ENCODE results near the gene DYNC1I1.
"Not testable (repeated sequence)": the region's sequence is repeated elsewhere in the genome, so short reads cannot be mapped to it uniquely, and the experiment has no call there.

The DYNC1I1 gene

GRCh38 chr7:95925236-95925635 lies 152.9 kb downstream of the DYNC1I1 start:
- POLR2A ChIA-PET, result no interaction called here
- CTCF ChIA-PET, result interaction anchor here (1.3 to 2.6 kb wide), 5 partner anchors 9 to 1102 kb away, joined by 3 to 17 read pairs (median 3); no protein-coding TSS in a partner anchor
- DNase-seq (ENCODE audit: extremely low spot score), result no peak

DNA sequence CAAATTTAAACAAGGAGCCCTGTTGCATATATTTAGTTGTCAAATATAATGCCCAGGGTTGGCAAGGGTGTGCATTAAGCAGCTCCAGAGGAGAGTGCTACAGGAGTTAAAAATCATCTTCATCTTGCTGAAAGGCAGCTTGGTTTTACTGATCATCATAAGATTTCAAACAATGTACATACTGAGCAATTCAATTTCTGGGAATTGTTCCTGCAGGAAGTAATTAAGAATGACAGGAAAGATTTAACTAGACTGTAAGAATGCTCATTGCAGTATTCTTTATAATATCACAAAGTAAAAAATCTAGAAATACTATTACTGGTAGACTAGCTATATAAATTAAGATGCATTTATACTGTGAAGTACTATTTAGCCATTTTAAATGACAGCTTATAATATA lies 153.6 kb downstream of the DYNC1I1 start:
- ChIA-PET POLR2A (no interaction called here), CTCF (interaction anchor here (1.6 to 2.6 kb wide), 2 partner anchors 10 to 15 kb away, joined by 3 to 17 read pairs; no protein-coding TSS in a partner anchor)
- no peak for TF ChIP-seq CTCF (IDR thresholded peaks at IDR 0.05; ENCODE audit: control extremely low read depth, extremely low read depth, low read depth, missing control alignments)
- DNase-seq (ENCODE audit: extremely low spot score), result no peak

More at GRCh38 chr7:95925236-95925635, 152.9 kb downstream of the DYNC1I1 start:
- no peak for TF ChIP-seq CTCF (IDR thresholded peaks at IDR 0.05; ENCODE audit: control extremely low read depth, extremely low read depth, low read depth, missing control alignments)

DNA sequence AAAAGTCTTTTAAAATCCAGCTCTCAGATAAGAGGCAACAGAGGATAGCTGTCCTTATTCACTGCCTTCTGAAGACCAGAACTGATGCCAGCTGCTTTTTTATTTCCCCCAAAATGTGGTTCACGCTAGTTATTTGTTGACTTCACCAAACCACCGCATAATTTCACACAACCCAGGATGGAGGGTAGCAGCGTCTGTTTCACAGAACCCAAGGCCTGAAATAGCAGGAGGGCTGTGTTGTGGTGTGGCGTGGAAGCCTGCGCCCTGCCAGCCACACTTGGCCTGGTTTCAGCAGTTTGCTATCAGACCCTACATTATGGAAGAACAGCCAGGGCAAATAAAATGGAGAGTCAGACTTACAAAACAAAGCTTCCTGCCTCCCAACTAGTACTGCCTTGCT lies 155.4 kb downstream of the DYNC1I1 start:
- POLR2A ChIA-PET, result no interaction called here
- TF ChIP-seq CTCF (IDR thresholded peaks at IDR 0.05; ENCODE audit: control extremely low read depth, extremely low read depth, low read depth, missing control alignments), result no peak
- CTCF ChIA-PET, result no interaction called here
- DNase-seq (ENCODE audit: extremely low spot score), result no peak

GRCh38 chr7:95929710-95930280 lies 157.4 kb downstream of the DYNC1I1 start:
- POLR2A ChIA-PET, result no interaction called here
- no peak for TF ChIP-seq CTCF (IDR thresholded peaks at IDR 0.05; ENCODE audit: control extremely low read depth, extremely low read depth, low read depth, missing control alignments)
- CTCF ChIA-PET, result no interaction called here
- no peak for DNase-seq (ENCODE audit: extremely low spot score)

DNA sequence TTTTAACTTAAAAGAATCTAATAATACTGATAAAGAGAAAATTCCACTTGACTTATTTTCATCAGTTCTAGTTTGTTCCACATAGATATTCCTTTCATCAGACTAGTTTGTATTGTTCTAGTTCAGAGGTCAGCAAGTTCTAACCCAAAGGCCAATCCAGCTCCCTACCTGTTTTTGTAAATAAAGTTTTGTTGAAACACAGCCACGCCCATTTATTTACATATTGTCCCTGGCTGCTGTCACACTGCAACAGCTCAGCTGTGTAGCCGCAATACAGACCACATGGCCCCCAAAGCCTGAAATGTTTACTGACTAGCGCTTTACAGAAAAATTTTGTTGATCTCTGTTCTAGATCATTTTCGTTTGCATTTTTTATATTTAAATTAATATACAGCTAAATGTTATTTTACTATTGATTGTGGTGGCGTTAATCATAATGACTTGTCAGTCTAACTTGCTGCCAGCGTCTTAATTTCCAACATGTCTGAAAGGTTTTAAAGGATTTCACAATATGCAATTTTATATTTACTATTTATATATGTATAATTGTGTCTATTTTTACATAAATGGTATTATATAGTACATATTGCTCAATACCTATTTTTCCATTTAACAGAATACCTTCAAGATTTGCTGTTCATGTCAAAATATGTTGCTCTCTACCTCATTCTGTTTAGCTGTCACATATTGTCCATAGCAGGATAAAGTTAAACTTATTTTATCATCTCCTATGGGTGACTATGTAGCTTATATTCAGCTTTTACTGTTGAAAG lies 159.3 kb downstream of the DYNC1I1 start:
- TF ChIP-seq CTCF (IDR thresholded peaks at IDR 0.05; ENCODE audit: control extremely low read depth, extremely low read depth, low read depth, missing control alignments), result no peak
- DNase-seq (ENCODE audit: extremely low spot score), result no peak
- POLR2A ChIA-PET, result no interaction called here
- CTCF ChIA-PET, result interaction anchor here (1.2 to 1.7 kb wide), 3 partner anchors 13 to 20 kb away, joined by 4 to 5 read pairs (median 5); no protein-coding TSS in a partner anchor

DNA sequence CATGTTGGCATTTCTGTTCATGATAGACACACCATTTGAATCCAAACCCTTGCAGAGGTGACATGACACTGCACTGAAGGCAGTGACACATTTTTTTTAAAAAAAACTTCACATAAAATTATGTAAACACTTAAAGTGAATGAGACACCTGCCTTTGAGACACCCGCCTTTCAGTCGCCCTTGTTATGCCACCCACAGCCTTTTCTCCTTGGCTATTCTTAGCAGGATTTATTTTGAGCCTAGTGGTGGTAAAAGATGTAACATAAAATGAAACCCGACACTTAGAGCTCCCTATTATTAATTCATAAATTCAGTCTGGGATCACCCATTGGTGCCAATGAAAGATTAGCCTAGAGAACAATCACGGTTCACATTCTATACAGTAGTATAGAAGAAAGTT lies 161.3 kb downstream of the DYNC1I1 start:
- no peak for TF ChIP-seq CTCF (IDR thresholded peaks at IDR 0.05; ENCODE audit: control extremely low read depth, extremely low read depth, low read depth, missing control alignments)
- CTCF ChIA-PET, result interaction anchor here (2.4 kb wide), 1 partner anchor 17 kb away, joined by 6 read pairs; no protein-coding TSS in a partner anchor
- POLR2A ChIA-PET, result no interaction called here
- no peak for DNase-seq (ENCODE audit: extremely low spot score)

GRCh38 chr7:95944867-95945266 lies 172.5 kb downstream of the DYNC1I1 start:
- CTCF ChIA-PET; DNase-seq (ENCODE audit: extremely low spot score); POLR2A ChIA-PET: not testable (repeated sequence)

Measured in GM10248 (cell line).